Measurements from ENCODE around the gene KRTAP10-7.
"Not testable (repeated sequence)": the region's sequence is repeated elsewhere in the genome, so short reads cannot be mapped to it uniquely, and the experiment has no call there.

Gene KRTAP10-7

DNA sequence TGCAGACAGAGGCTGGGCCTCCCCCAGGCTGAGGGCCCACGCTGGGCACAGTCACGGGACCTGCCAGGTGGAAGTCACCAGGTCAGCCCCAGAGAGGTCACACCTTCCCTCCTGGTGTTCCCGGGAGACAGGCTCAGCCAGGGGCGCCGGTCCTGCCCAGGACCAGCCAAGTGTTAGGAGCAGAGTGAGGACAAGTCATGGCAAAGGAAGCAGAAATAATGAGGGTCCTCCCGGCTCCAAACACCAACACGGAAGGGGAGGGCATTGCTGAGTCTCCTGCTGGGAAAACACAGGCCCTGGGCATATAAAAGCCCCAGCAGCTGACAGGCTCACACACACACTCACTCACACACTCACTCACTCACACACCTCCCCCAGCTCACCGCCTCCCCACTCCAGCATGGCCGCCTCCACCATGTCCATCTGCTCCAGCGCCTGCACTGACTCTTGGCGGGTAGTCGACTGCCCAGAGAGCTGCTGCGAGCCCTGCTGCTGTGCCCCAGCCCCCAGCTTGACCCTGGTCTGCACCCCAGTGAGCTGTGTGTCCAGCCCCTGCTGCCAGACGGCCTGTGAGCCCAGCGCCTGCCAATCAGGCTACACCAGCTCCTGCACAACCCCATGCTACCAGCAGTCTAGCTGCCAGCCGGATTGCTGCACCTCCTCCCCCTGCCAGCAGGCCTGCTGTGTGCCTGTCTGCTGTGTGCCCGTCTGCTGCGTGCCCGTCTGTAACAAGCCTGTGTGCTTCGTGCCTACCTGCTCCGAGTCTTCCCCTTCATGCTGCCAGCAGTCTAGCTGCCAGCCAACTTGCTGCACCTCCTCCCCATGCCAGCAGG, 36.8 kb downstream of the KRTAP10-7 start, which contains the start of gene KRTAP10-10:
Gene KRTAP10-10 (plus strand): TSS at position 339 of the 833 bp plus-strand sequence. CDS start 62 bp downstream, at position 401.
- no peak for DNase-seq

DNA sequence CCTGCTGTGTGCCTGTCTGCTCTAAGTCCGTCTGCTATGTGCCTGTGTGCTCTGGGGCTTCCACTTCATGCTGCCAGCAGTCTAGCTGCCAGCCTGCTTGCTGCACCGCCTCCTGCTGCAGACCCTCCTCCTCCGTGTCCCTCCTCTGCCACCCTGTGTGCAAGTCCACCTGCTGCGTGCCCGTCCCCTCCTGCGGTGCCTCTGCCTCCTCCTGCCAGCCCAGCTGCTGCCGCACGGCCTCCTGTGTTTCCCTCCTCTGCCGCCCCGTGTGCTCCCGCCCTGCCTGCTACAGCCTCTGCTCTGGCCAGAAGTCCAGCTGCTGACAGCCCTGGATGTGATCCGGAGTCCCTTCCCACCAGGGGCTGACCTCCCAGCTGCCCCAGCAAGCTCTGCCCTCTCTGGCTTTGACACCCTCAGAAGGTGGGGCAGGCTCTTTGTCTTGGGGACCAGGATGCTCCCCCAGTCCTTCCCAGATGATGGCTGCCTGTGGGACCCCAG, 37.5 kb downstream of the KRTAP10-7 start:
- not testable (repeated sequence) for DNase-seq

DNA sequence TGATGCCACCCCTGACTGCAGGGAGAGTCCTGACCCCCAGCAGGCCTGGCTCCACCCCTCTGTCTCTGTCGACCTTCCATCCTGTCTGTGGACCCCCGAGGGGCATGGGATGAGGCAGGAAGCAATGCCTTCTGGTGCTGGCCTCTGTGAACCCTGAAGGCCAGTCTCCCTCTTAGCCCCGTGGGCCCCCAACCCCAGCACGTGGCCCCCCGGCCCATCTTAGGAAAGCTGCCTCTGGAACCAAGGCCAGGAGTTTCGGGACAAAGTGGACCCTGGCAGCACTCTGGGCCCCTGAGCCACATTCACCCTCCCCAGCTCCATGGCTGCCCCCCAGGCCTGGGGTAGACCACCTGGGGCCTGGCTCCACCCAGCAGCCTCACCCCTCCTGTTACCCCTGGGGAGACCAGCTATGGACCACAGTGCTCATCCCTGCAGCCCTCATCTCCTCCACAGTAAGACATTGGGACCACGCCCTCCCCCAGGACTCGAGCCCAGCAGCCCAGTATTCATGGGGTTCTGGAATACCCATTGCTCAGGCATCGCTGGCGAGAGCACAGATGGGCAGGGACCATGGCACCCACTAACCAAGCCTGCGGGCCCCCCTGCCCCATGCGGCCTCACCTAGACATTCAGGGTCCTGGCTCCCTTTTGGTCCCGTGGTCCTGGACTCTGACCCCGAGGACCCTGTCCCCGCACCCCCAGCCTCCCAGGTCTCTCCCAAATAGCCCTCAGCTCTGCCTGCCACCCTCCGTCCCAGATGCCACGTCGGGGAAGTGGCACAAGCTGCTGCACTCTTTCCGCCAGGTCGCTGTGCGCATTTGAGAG, 38.3 kb downstream of the KRTAP10-7 start:
- not testable (repeated sequence) for DNase-seq

DNA sequence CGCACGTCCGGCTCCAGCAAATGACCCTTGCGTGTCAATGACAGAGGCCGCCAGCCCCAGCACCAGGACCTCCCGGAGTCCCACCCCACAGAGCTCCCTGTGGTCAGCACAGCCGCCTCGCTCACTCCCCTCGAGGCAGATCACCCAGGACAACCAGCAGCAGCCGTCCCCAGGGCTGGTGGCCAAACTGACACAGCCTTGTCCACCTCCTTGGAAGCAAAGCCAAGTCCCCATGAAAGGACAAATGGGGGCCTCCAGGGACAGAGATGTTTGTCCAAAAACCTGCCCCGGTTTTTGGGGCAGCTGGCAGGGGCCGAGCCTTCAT, 38.9 kb downstream of the KRTAP10-7 start:
- DNase-seq, result no peak

DNA sequence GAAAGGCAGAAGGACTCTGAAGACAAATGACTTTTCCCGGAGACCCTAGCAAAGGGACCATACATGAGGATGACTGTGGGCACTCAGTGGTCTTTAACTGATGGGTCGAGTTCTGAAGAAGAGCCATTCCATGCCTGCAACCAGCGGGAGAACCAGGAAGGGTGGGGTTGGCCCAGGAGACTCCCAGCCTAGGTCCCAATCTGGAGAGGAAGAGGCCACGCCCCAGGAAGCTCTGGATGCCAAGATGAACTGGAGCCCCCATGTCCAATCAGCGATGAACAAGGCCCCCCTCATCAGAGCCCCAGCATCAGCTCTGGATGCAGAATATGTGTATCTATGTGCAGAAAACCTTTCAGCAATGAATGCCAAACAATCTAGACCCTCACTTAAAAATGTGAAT, 40.4 kb downstream of the KRTAP10-7 start:
- no peak for DNase-seq

DNA sequence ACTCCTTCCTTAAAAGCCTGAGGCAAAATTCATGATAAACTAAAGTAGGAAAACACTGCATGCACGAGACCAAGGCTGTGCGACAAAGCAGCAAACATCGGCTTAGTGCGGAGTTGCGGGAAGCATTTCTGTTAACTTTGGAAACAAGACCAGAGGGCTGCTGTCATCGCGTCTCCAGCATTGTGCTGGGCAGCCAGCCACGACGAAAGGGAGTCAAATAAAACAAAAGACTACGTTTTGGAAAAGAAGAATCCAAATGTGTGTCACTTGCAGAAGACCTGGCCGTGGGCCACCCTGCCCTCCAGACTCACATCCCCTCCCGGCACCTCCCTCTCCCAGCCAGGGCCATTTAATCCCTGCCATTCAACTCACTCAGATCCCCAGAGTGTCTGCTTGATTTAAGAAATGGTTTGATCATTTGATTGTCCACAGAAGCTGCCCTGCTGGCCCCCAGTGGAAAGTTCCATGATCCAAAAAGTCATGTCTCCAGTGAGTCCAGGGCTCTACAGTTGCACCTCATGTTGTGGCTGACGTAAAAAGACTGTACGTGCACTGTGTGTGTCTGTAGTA, 43.4 kb downstream of the KRTAP10-7 start:
- no peak for DNase-seq

DNA sequence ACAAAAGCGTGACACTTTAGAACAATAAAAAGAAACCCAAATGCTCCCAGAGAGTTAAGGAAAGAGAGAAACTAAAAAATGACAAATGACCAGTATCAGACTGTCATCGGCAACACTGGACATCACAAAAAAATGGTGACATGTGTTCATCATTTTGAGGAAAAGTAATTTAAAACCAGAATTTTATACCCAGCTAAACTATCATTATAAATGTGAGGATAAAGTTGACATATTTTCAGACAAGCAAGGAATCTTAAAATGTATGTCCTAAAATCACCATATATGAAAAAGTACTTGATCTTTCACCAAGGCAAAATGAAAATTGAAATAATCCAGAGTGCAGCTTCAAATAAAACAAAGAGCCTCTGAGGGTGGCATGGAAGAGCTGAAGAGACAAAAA, 44.5 kb downstream of the KRTAP10-7 start:
- no peak for DNase-seq

DNA sequence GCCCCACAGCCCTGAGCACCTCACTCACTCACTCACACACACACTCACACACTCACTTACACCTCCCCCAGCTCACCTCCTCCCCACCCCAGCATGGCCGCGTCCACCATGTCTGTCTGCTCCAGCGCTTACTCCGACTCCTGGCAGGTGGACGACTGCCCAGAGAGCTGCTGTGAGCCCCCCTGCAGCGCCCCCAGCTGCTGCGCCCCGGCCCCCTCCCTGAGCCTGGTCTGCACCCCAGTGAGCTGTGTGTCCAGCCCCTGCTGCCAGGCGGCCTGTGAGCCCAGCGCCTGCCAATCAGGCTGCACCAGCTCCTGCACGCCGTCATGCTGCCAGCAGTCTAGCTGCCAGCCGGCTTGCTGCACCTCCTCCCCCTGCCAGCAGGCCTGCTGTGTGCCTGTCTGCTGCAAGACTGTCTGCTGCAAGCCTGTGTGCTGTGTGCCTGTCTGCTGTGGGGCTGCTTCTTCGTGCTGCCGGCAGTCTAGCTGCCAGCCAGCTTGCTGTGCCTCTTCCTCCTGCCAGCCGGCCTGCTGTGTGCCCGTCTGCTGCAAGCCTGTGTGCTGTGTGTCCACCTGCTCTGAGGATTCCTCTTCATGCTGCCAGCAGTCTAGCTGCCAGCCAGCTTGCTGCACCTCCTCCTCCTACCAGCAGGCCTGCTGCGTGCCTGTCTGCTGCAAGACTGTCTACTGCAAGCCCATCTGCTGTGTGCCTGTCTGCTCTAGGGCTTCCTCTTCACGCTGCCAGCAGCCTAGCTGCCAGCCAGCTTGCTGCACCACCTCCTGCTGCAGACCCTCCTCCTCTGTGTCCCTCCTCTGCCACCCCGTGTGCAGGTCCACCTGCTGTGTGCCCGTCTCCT, 46.2 kb downstream of the KRTAP10-7 start, which contains the start of gene KRTAP10-11:
Gene KRTAP10-11 (plus strand): TSS at position 49 of the 856 bp plus-strand sequence. CDS start 45 bp downstream, at position 94.
- not testable (repeated sequence) for DNase-seq

DNA sequence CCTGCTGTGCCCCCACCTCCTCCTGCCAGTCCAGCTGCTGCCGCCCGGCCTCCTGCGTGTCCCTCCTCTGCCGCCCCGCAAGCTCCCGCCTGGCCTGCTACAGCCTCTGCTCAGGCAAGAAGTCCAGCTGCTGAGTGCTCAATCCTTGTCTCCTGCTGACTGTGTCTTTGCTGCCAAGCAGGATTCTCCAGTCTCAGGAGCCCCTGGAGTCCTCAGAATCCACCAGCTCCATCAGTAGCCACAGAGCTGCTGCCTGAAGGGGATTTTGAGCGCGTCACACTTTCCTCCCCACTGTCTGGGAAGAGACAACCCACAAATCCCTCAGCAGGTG, 46.8 kb downstream of the KRTAP10-7 start:
- DNase-seq, result no peak

DNA sequence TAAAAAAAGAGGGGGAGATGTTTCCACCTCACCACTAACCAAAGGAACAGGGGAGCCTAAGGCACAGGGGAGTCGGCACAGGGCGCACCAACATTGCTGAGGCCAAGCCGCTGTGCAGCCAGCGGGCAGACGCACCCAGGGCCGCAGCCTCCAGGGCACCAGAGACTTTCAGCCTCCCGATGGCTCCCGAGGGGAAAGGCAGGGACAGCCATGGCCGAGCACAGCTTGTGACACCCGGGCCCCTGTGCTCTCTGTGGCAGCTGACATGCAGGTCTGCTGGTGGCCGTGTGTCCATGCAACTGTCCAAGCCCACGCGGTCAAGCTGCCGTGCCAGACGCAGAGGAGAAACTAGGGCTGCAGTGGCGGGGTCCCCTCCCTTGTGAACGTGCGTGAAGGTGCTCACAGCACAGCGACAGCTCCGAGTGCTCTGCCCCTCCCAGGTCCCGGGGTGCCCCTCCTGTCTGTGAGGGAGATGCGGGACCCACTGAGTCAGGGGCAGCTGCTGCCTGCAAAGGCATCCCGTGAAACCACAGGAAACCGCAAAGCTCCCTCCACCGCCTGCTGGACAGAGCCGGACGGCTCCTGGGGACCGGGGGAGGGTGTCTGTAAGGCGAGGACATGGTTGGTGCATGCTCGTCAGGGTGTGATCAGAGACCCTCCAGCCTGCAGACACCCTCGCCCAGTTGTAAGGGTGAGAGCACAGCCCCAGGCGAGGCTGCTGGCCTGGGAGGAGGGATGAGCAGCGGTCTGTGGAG, 48.3 kb downstream of the KRTAP10-7 start:
- no peak for DNase-seq

DNA sequence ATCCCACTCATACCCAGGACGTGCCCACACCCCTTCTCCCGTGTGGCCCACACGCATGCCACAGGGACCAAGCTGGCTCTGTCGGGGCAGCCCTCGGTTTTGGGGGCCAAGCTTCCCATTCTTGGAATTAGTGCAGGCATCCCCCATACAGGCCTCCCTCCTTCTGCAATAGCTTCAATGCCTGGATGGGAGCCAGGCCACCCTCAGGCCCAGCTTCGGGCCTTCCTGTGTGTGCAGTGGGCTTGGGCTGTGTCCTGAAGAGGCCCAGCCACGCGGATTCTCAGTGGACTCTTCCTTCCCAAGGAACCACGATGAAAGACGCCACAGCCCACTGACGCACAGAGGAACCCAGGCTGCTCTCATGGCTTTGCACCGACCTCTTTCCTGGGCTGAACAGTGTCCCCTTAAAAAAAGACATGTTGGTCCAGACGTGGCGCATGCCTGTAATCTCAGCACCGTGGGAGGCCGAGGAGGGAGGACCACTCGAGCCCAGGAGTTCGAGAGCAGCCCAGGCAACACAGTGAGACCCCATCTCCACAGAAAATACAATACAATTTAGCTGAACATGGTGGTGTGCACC, 49.2 kb downstream of the KRTAP10-7 start:
- no peak for DNase-seq

DNA sequence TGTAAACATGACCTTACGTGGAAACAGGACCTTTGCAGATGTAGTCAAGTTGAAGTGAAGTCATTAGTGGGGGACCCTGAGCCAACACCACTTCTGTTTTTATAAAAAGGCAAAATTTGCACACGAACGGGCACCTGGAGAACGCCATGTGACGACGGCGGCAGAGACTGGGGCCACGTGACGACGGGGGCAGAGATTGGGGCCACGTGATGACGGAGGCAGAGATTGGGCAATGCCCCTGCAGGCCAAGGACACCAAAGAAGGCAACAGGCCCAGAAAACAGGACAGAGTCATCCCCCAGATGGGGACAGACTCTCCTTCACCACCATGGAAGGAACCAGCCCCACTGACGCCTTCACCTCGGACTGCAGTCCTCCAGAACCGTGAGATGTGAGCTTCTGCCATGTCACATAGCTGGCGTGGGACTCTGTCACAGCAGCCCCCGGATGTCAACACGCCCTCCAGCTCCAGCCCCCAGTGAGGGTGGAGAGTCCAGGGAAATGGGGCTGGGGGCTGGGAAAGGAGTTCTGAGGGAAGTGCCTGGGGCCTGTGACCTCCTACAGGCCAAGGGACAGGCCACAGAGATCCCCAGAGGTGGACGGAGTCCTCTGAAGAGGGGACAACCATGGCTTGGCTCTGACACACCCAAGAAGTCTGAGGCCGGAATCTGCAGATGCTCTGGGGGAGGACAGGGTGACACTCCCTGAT, 50.0 kb downstream of the KRTAP10-7 start:
- no peak for DNase-seq

DNA sequence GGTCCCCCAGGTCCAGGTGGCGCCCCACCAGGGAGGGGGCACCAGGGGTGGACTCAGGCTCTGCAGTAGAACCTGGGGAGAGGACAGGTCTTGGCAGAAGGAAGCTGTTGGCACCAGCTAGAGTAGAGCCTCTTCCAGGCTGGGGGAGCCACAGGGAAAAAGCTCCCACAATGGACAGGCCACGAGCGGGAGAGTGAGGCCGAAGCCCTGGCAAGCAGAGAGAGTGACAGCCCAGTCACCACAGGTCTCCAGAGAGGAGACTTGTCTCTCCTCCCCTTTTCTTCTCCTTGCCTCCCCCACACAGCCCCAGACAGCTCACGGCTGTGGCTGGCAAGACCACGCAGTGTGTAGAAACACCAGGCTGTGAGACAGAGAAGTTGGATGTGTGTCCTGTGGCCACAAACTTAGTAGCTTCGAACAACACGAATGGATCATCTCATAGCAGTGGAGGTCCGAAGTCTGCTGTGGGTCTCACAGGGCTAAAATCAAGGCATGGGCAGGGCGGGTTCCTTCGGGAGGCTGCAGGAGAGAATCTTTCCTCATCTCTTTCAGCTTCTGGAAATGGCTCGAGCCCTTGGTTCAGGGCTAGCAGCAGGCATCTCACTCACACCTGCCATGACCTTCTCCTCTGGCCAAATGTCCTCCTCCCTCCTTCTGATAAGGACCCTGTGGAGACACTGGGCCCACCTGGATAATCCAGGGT, 50.7 kb downstream of the KRTAP10-7 start:
- DNase-seq, result no peak

Measured in NK-92 treated with Interleukin-12 subunit alpha and Interleukin-12 subunit beta, amount 100 ng/mL, for 24 hours (cell line).